Naive thymus-derived CD4-positive, alpha-beta T cell (primary cell): ENCODE measurements around the gene ANKK1. TPM values are rescaled to one million over a fixed set of nuclear protein-coding genes. Genes with fewer than 3 reads are reported as not detected.

ENCODE experiments used
- ATAC-seq: fragments of 150-1000 bp; cut with Tn5 transposase; 2 replicates; pipeline ENCODE4 v1.10.0; 2021; ENCODE audit warnings: mild to moderate bottlenecking, moderate library complexity
- CTCF ChIA-PET: fragments of 350-600 bp; sonication (Branson Sonifier 250); formaldehyde crosslinking; loops from one replicate; lab custom pipeline; 2021; ENCODE audit warnings: antibody characterized with exemption; lab: Charles Lee
- POLR2A ChIA-PET: fragments of 350-600 bp; sonication (Branson Sonifier 250); formaldehyde crosslinking; loops from one replicate; lab custom pipeline; 2021; ENCODE audit warnings: antibody characterized with exemption, inconsistent platforms; lab: Charles Lee
- DNase-seq, 9 donors: peaks; one replicate each; pipeline versions ENCODE4 v3.0.0 to v3.0.0-alpha.2; 2020 to 2022; ENCODE audit warnings: mixed read lengths in 1 of 9
- H3K27ac ChIP-seq: one replicate; pipeline ENCODE4 v1.7.0; 2013; ENCODE audit warnings: mild to moderate bottlenecking, low read depth, low read length, moderate library complexity
- H3K27me3 ChIP-seq, 2 donors: one replicate each; pipeline ENCODE4 v1.7.0; 2013; ENCODE audit warnings: low read length in 2 of 2, mild to moderate bottlenecking in 2 of 2, moderate library complexity in 2 of 2; ENCODE audit not compliant: control insufficient read depth in 2 of 2, insufficient read depth in 2 of 2
- H3K36me3 ChIP-seq, 3 experiments: 1 replicate in 2 of 3; 2 replicates in 1 of 3; pipeline ENCODE4 v1.7.0; 2013; ENCODE audit warnings: low read length in 3 of 3, mild to moderate bottlenecking in 3 of 3, moderate library complexity in 1 of 3; ENCODE audit not compliant: insufficient read depth in 3 of 3, control insufficient read depth in 2 of 3
- H3K4me1 ChIP-seq, 2 donors: one replicate each; pipeline ENCODE4 v1.7.0; 2013; ENCODE audit warnings: low read length in 2 of 2, mild to moderate bottlenecking in 2 of 2, moderate library complexity in 1 of 2; ENCODE audit not compliant: control insufficient read depth in 2 of 2, insufficient read depth in 2 of 2
- H3K4me3 ChIP-seq: 2 replicates; pipeline ENCODE4 v1.7.0; 2013; ENCODE audit warnings: mild to moderate bottlenecking, low read length
- H3K9me3 ChIP-seq, 3 experiments: 1 replicate in 2 of 3; 2 replicates in 1 of 3; pipeline ENCODE4 v1.7.0; 2013; ENCODE audit warnings: low read length in 3 of 3; ENCODE audit not compliant: control insufficient read depth in 2 of 3
- H3K27ac Mint-ChIP-seq, 9 donors: one replicate each; pipeline ENCODE4 v1.8.0; 2020 to 2022; ENCODE audit warnings: mixed read lengths in 9 of 9, mild to moderate bottlenecking in 8 of 9, moderate library complexity in 5 of 9, inconsistent platforms in 2 of 9
- H3K27me3 Mint-ChIP-seq, 5 donors: one replicate each; pipeline ENCODE4 v1.8.0; 2021 to 2022; ENCODE audit warnings: mixed read lengths in 5 of 5, mild to moderate bottlenecking in 1 of 5
- H3K36me3 Mint-ChIP-seq, 5 donors: one replicate each; pipeline ENCODE4 v1.8.0; 2020 to 2022; ENCODE audit warnings: mixed read lengths in 5 of 5, mild to moderate bottlenecking in 3 of 5, inconsistent platforms in 1 of 5
- H3K4me1 Mint-ChIP-seq, 7 donors: one replicate each; pipeline ENCODE4 v1.8.0; 2020 to 2022; ENCODE audit warnings: mixed read lengths in 7 of 7, mild to moderate bottlenecking in 3 of 7, inconsistent platforms in 1 of 7
- H3K4me3 Mint-ChIP-seq, 10 donors: one replicate each; pipeline ENCODE4 v1.8.0; 2020 to 2022; ENCODE audit warnings: mild to moderate bottlenecking in 10 of 10, mixed read lengths in 10 of 10, moderate library complexity in 6 of 10, inconsistent platforms in 2 of 10
- H3K9me3 Mint-ChIP-seq, 11 donors: one replicate each; pipeline ENCODE4 v1.8.0; 2020 to 2022; ENCODE audit warnings: mixed read lengths in 11 of 11, mild to moderate bottlenecking in 4 of 11, inconsistent platforms in 1 of 11, moderate library complexity in 1 of 11
- intact Hi-C, 2 donors: fragments of 100-400 bp; cut with micrococcal nuclease; formaldehyde crosslinking; loops; one replicate each; pipeline ENCODE4 v1.15.1; 2023
- polyA plus RNA-seq, 2 donors: library from polyadenylated mRNA; unstranded; fragments of 300-500 nt; fragmentation: Illumina TruSeq; gene quantifications; one replicate each; pipeline ENCODE4 v1.2.3, GENCODE V29; 2021
- total RNA-seq, 6 experiments: library from RNA in 5 of 6; stranded (reverse) in 5 of 6; gene quantifications; 1 replicate in 5 of 6; 2 replicates in 1 of 6; pipeline ENCODE4 v1.2.3 and lab custom pipeline; 2021 to 2026

Gene ANKK1
- total and polyA plus RNA-seq, 7 experiments from 2014 or later, result 0.24 to 4.2 (median 3.0) TPM; not detected in 1

GRCh38 chr11:113365895-113366294 lies 21.7 kb upstream of the ANKK1 start:
- H3K27me3 Mint-ChIP-seq, result no peaks in the 10 kb centered on the region
- H3K27ac Mint-ChIP-seq, result peak overlapping the region in 8 of 9 donors; percentile 41 to 87 (median 80)
- ATAC-seq, result peak; percentile 45
- no peaks in the 10 kb centered on the region for H3K9me3 Mint-ChIP-seq
- Histone ChIP-seq H3K36me3 (peaks cover 0 to 78% (median 5%) of the 10 kb centered on the region in 3 experiments), H3K27me3 (no peaks in the 10 kb centered on the region), H3K4me3 (no peak overlapping the region), H3K9me3 (no peaks in the 10 kb centered on the region), H3K27ac (peak overlapping the region; percentile 44), H3K4me1 (peaks cover 0 to 5% of the 10 kb centered on the region in 2 donors)
- peaks cover 0 to 52% (median 21%) of the 10 kb centered on the region in 5 donors for H3K36me3 Mint-ChIP-seq
- ChIA-PET CTCF (no interaction called here), POLR2A (no interaction called here)
- peak in 6 of 9 donors; percentile 23 to 52 (median 45) for DNase-seq
- H3K4me1 Mint-ChIP-seq, result peaks cover 7 to 42% (median 27%) of the 10 kb centered on the region in 7 donors
- H3K4me3 Mint-ChIP-seq, result peak overlapping the region in 3 of 10 donors; percentile 13 to 23 (median 18)
- intact Hi-C loops, result no loop called here

- H3K27me3 ChIP-seq, result no peaks in the 10 kb centered on the region
- H3K9me3 Mint-ChIP-seq, result no peaks in the 10 kb centered on the region
- intact Hi-C loops, result no loop called here
- H3K36me3 ChIP-seq, result peaks cover 0 to 54% (median 0%) of the 10 kb centered on the region in 3 experiments
- no peak overlapping the region for H3K4me3 ChIP-seq
- no peaks in the 10 kb centered on the region for H3K27me3 Mint-ChIP-seq
- ChIA-PET POLR2A (no interaction called here), CTCF (no interaction called here)
- H3K27ac Mint-ChIP-seq, result peak overlapping the region in 1 of 9 donors; percentile 2
- DNase-seq, result no peak
- no peak for ATAC-seq
- H3K4me3 Mint-ChIP-seq, result no peak overlapping the region
- peaks cover 0 to 57% (median 14%) of the 10 kb centered on the region in 5 donors for H3K36me3 Mint-ChIP-seq
- no peak overlapping the region for H3K27ac ChIP-seq
- peaks cover 7 to 22% (median 15%) of the 10 kb centered on the region in 7 donors for H3K4me1 Mint-ChIP-seq
- H3K4me1 ChIP-seq, result peaks cover 0 to 5% of the 10 kb centered on the region in 2 donors
- no peaks in the 10 kb centered on the region for H3K9me3 ChIP-seq
Observed at GRCh38 chr11:113369411-113369810, 18.2 kb upstream of the ANKK1 start.

- Mint-ChIP-seq H3K36me3 (peaks cover 0 to 59% (median 14%) of the 10 kb centered on the region in 5 donors), H3K4me1 (peaks cover 7 to 11% (median 9%) of the 10 kb centered on the region in 7 donors), H3K27me3 (no peaks in the 10 kb centered on the region), H3K9me3 (no peaks in the 10 kb centered on the region), H3K27ac (no peak overlapping the region), H3K4me3 (no peak overlapping the region)
- no peak for DNase-seq
- H3K36me3 ChIP-seq, result peaks cover 0 to 41% (median 0%) of the 10 kb centered on the region in 3 experiments
- H3K27ac ChIP-seq, result no peak overlapping the region
- CTCF ChIA-PET, result no interaction called here
- no peaks in the 10 kb centered on the region for H3K9me3 ChIP-seq
- peaks cover 0 to 5% of the 10 kb centered on the region in 2 donors for H3K4me1 ChIP-seq
- ATAC-seq, result no peak
- intact Hi-C loops, result loop anchor here in 1 of 2 donors (5.0 kb wide), 1 partner anchor 33 kb away; no protein-coding TSS in a partner anchor
- POLR2A ChIA-PET, result no interaction called here
- H3K4me3 ChIP-seq, result no peak overlapping the region
- no peaks in the 10 kb centered on the region for H3K27me3 ChIP-seq
Observed at GRCh38 chr11:113370634-113371033, 16.9 kb upstream of the ANKK1 start.

- Histone ChIP-seq H3K9me3 (no peaks in the 10 kb centered on the region), H3K36me3 (peaks cover 0 to 28% (median 0%) of the 10 kb centered on the region in 3 experiments), H3K27ac (no peak overlapping the region), H3K4me1 (no peaks in the 10 kb centered on the region), H3K27me3 (no peaks in the 10 kb centered on the region), H3K4me3 (no peak overlapping the region)
- Mint-ChIP-seq H3K4me1 (no peaks in the 10 kb centered on the region), H3K9me3 (no peaks in the 10 kb centered on the region), H3K27me3 (peaks cover 0 to 2% (median 0%) of the 10 kb centered on the region in 5 donors), H3K36me3 (peaks cover 0 to 55% (median 14%) of the 10 kb centered on the region in 5 donors), H3K27ac (peak overlapping the region in 3 of 9 donors; percentile 1 to 38 (median 4)), H3K4me3 (no peak overlapping the region)
- ChIA-PET CTCF (no interaction called here), POLR2A (interaction anchor here (0.5 kb wide), 1 partner anchor 56 kb away, joined by 3 read pairs; no protein-coding TSS in a partner anchor)
- intact Hi-C loops, result loop anchor here in 1 of 2 donors (5.0 kb wide), 1 partner anchor 35 kb away; no protein-coding TSS in a partner anchor
- DNase-seq (no peak), ATAC-seq (no peak)
Observed at GRCh38 chr11:113372309-113372708, 15.3 kb upstream of the ANKK1 start.

- no peaks in the 10 kb centered on the region for H3K27me3 ChIP-seq
- H3K4me1 ChIP-seq, result no peaks in the 10 kb centered on the region
- Mint-ChIP-seq H3K9me3 (no peaks in the 10 kb centered on the region), H3K27ac (peak overlapping the region in 3 of 9 donors; percentile 0 to 48 (median 1)), H3K36me3 (peaks cover 0 to 54% (median 9%) of the 10 kb centered on the region in 5 donors), H3K4me1 (no peaks in the 10 kb centered on the region), H3K4me3 (no peak overlapping the region), H3K27me3 (peaks cover 0 to 2% (median 0%) of the 10 kb centered on the region in 5 donors)
- no peak overlapping the region for H3K27ac ChIP-seq
- H3K36me3 ChIP-seq, result peaks cover 0 to 18% (median 0%) of the 10 kb centered on the region in 3 experiments
- DNase-seq (no peak), ATAC-seq (no peak)
- POLR2A ChIA-PET, result no interaction called here
- intact Hi-C loops, result loop anchor here in 1 of 2 donors (5.0 kb wide), 1 partner anchor 36 kb away; no protein-coding TSS in a partner anchor
- H3K9me3 ChIP-seq, result no peaks in the 10 kb centered on the region
- CTCF ChIA-PET, result no interaction called here
- H3K4me3 ChIP-seq, result no peak overlapping the region
Observed at GRCh38 chr11:113373306-113373705, 14.3 kb upstream of the ANKK1 start.

GRCh38 chr11:113373981-113374560 lies 13.5 kb upstream of the ANKK1 start:
- H3K4me3 Mint-ChIP-seq, result no peak overlapping the region
- no peaks in the 10 kb centered on the region for H3K4me1 Mint-ChIP-seq
- Histone ChIP-seq H3K4me3 (no peak overlapping the region), H3K36me3 (peaks cover 0 to 11% (median 0%) of the 10 kb centered on the region in 3 experiments), H3K9me3 (no peaks in the 10 kb centered on the region), H3K27me3 (no peaks in the 10 kb centered on the region), H3K27ac (no peak overlapping the region), H3K4me1 (no peaks in the 10 kb centered on the region)
- H3K27me3 Mint-ChIP-seq, result peaks cover 0 to 2% (median 0%) of the 10 kb centered on the region in 5 donors
- no peaks in the 10 kb centered on the region for H3K9me3 Mint-ChIP-seq
- peaks cover 0 to 52% (median 7%) of the 10 kb centered on the region in 5 donors for H3K36me3 Mint-ChIP-seq
- H3K27ac Mint-ChIP-seq, result peak overlapping the region in 4 of 9 donors; percentile 3 to 20 (median 14)
- ChIA-PET CTCF (no interaction called here), POLR2A (no interaction called here)
- DNase-seq (no peak), ATAC-seq (no peak)
- intact Hi-C loops, result loop anchor here in 1 of 2 donors (5.0 kb wide), 1 partner anchor 37 kb away; no protein-coding TSS in a partner anchor
